Measurements from ENCODE around the gene SLC25A43.
A peak's percentile ranks its signal among the peaks of the same experiment; 100 is the strongest.
"Not testable (repeated sequence)": the region's sequence is repeated elsewhere in the genome, so short reads cannot be mapped to it uniquely, and the experiment has no call there.

SLC25A43 gene

GRCh38 chrX:119410027-119410819, 11.1 kb downstream of the SLC25A43 start:
- DNase-seq = peak; percentile 60

DNA sequence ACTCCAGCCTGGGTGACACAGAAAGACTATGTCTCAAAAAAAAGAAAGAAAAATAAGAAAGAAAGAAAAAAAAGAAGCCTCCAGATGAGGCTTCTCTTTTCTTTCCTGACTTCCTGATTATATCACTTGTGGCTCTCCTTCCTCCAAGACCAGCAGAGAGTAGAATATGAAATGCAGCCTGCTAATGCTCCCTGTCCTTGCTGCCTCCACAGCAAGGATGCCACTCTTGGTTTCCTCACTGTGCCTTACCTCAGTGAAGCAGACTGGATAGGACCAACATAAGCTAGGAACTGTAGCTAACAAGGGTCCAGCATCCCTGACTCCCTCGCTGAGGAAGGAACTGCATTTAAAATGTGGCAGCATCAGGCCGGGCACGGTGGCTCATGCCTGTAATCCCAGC, 11.7 kb downstream of the SLC25A43 start:
- DNase-seq = no peak

GRCh38 chrX:119411959-119412358, 12.8 kb downstream of the SLC25A43 start:
- no peak for DNase-seq

GRCh38 chrX:119417376-119417775, 18.2 kb downstream of the SLC25A43 start:
- no peak for DNase-seq

DNA sequence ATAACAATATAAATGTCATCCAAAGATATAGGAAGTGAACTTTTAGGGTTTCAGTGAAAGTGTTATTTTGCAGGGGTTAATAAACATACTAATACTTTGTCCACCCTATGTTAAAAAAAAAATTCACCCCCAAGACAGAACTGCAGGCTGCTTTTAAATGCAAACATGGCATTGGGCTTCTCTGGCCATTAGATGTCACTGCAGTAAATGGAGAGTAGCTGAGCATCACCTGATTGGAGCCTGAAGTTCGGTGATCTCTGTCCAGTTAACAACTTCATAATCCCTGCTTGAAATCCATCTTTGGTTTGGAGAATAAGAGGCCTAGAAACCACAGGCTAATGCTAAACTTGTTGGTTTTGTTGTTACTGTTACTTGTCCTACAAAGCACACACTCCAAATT, 18.7 kb downstream of the SLC25A43 start:
- DNase-seq = no peak

- no peak for DNase-seq
These were observed 20.0 kb downstream of the SLC25A43 start for GRCh38 chrX:119419146-119419545.

DNA sequence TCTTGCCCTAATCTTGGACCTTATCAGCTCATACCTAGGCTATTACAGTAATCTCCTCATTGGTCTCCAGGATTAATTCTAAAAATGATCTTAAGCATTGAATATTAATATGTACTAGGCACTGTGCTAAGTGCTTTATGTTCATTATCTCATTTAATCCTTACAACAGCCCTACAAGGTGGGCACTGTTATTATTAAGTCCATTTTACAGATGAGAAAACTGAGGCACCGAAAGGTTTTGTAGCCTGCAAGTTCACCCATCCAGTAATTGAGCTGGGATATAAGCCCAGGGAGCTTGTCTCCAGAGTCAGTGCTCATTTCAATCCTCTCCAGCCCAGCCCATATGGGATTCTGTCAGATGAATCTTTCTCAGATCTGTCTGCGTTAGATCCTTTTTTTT, 20.8 kb downstream of the SLC25A43 start:
- DNase-seq = no peak

- no peak for DNase-seq
These were observed 22.0 kb downstream of the SLC25A43 start for GRCh38 chrX:119421016-119421705.

GRCh38 chrX:119423631-119424030, 24.5 kb downstream of the SLC25A43 start:
- DNase-seq = no peak

DNA sequence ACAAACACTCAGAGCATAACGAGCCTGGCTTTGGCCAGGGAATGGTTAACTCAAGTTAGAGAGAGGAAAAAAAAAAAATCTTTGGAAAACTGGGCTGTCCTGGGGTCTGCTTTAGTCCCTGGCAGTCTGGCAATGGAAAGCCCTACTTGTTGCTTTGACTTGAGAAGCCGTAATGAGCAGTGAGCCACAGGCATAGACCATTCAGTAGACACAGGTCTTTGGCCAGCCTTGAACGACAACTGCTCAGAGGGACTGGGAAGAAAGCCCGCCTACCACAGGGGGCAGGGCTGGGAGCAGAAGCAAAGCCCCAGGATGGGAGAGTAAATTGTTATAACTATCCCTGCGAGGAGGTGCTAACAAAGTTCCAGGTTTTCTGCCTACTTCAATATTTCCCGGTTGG, 25.9 kb downstream of the SLC25A43 start:
- DNase-seq = no peak

GRCh38 chrX:119427024-119427794, 28.1 kb downstream of the SLC25A43 start:
- DNase-seq = no peak

DNA sequence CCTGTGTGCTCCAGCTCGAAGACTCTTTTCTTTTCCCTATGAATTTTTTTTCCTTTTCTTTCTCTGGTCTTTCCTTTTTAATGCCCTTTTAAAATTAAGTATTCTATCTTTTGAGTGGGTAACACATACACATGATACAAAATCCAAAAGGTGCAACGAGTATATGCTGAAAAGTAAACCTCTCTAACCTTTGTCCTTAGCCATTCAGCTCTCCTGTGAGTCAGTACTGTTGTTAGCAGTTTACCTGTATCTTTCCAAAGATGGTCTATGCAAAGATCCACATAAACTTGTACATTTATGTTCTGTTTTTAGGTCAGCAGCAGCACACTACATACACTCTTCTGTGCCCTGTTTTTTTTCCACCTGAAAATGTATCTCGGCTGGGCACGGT, 28.7 kb downstream of the SLC25A43 start:
- DNase-seq = no peak

DNA sequence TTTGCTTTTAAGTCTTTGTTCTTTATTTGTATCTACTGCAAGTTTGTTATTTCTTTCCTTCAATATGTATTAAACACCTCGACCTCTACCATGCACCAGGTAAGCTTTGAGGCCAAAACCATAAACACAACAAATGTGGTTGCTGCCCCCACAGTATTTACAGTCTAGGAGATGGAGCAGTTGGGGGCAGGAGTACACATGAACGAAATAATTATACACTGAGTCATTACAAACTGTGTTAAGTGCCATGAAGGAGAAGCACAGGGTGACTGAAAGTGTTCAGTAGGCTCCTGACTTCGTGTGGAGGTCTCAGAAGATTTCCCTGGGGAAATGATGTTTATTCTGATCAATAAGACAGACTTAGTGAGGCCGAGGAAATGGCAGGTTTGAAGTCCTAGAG, 30.3 kb downstream of the SLC25A43 start:
- DNase-seq = no peak

- not testable (repeated sequence) for DNase-seq
These were observed 42.2 kb downstream of the SLC25A43 start for GRCh38 chrX:119441295-119441694.

DNA sequence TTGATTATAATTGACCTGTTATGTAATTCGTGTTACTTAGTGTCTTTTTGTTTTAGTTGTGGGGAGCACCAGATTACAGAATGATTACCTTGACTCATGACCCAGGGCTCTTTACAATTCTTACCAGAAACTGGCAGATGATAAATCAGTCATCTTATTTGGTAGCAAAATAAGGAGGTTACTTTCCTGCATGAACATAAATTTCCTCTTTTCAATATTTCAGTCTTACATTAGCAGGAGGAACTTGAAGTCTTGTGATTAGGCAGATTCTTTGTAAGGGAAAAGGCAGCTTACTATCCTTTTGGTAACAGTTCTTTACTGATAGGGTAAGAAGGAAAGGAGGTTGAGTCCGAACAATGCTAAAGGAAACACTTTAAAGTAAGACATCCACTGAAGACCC, 43.1 kb downstream of the SLC25A43 start:
- DNase-seq = no peak

DNA sequence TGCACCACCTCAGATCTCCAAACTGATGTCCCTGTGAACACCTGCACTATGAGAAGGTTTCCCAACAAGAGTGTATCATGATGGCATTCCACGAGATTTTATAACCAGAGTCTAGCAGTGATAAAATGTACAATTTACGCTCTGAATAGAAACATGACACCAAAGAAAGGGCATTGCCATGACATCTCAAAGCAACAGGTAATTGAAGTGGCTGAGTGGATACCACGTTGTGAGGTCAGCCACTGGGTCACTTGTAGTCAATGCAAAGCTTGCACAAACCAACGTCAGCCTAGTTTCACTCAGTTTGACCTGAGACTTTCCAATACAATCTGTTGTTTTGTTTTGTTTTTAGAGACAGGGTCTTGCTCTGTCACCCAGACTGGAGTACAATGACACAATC, 54.1 kb downstream of the SLC25A43 start:
- no peak for DNase-seq

GRCh38 chrX:119455264-119455663, 56.1 kb downstream of the SLC25A43 start:
- no peak for DNase-seq

GRCh38 chrX:119459181-119459580, 60.0 kb downstream of the SLC25A43 start:
- no peak for DNase-seq

- DNase-seq = no peak
These were observed 66.4 kb downstream of the SLC25A43 start for GRCh38 chrX:119465555-119465954.

DNA sequence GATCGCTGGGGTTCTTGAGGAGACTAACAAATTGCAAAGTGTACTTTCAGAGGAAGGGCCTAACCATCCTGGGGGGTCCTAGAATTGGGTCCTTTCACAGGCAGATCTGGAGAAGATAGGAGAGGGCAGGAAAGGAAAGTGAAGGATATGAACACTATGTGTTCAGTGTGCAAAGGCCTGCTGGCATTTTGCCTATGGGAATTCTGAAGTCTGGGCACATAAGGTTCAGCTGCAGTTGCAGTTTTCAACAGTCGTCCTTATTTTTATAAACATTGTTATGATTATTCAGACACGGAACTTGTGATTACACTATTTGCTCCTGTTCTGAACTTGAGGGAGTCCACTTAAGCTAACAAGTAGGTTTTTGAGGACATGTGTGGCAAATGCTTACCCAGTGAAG, 67.8 kb downstream of the SLC25A43 start:
- no peak for DNase-seq

DNA sequence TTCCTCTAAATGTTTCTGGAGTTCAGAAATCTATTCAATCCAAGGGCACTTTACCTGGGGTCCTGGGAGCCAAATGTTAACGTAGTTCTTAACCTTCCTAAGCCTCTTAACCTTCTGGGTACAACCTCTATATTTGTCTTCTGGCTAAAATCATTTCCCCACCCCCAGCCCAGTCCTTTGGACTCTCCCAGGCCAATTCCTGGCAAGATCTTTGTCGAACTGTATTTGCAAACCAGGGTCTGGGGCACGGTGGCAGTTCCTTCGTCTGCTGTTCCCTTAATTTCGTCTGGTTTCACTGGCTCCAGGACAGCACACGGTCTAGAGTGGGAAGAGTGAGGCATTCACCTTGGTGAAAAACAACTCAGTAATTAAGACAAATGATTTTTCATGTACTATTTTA, 68.3 kb downstream of the SLC25A43 start:
- DNase-seq = no peak

- DNase-seq = peak; percentile 14
These were observed 68.9 kb downstream of the SLC25A43 start, which contains the start of gene SLC25A5 for GRCh38 chrX:119467842-119468550. TSS of gene SLC25A5 (plus strand) at chrX:119468444. CDS start at chrX:119468516, 72 bp downstream.

All from amniotic stem cell (primary cell).